HG02870 (cell line): Measurements from ENCODE around the gene EPHB4.
"Not testable (repeated sequence)": the region's sequence is repeated elsewhere in the genome, so short reads cannot be mapped to it uniquely, and the experiment has no call there.

Experiments used
- ATAC-seq: cut with Tn5 transposase; IDR thresholded peaks from one replicate; pipeline ENCODE4 v1.9.1; 2021; ENCODE audit warnings: mild to moderate bottlenecking, moderate library complexity; ENCODE audit not compliant: unreplicated experiment

EPHB4 gene

DNA sequence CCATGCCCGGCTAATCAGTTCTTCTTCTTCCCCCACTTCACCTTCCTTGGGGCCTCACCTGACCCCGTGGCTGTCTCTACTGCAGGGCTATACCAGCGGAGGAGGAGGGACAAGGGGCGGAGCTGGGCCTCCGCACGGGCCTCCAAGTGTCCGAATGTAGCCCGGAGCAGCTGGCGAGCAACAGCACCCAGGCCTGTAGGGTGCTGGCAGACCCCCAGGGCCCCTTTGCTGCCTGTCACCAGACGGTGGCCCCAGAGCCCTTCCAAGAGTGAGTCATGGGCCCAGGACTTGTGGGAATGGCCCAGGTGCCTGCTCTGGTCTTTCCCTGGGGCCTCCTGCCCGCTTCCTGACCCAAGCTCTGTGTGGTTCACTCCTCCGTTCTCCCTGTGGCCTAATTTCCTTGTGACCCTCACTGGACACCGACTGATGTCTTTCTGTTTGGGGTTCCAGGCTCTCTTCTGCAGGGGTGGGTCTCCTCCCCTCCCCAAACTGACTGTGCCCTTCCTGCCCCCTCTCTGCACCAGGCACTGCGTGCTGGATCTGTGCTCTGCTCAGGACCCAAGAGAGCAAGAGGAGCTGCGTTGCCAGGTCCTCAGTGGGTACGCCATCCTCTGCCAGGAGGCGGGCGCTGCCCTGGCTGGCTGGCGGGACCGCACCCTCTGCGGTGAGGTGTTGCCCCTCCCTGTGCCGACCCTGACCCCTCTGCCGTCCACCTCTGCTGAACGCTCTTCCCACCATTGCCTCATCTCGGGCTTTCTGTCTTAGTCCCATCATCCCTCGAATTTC lies 35.2 kb downstream of the EPHB4 start:
- no peak for ATAC-seq

DNA sequence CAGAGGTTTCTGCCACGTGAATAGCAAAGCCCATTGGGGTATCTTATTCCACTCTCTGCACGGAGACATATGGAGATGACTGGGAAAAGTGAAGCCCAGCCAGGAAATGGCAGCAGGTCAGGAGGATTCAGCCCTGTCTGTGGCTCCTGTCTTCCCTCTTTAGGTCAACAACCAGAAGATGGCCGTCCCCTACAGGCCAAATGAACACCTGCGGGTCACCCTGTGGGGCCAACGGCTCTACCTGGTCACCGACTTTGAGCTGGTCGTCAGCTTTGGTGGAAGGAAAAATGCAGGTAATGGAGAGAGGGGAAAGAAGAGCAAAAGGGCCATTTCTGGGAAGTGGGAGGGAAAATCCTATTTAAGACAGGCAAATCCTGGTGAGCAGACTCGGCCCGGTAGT lies 38.3 kb downstream of the EPHB4 start:
- ATAC-seq: no peak

DNA sequence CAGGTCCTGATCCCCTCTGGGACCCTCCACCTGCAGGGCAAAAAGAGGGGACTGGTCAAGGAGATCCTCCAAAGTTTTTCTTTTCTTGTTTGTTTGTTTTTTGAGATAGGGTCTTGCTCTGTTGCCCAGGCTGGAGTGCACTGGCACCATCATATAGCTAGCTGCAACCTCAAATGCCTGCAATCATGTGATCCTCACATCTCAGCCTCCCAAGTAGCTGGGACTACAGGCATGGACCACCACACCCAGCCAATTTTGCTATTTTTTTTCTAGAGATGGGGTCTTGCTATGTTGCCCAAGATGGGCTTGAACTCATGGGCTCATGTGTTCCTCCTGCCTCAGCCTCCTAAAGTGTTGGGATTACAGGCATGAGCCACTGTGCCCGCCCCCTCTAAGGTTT lies 41.0 kb downstream of the EPHB4 start:
- ATAC-seq: no peak

DNA sequence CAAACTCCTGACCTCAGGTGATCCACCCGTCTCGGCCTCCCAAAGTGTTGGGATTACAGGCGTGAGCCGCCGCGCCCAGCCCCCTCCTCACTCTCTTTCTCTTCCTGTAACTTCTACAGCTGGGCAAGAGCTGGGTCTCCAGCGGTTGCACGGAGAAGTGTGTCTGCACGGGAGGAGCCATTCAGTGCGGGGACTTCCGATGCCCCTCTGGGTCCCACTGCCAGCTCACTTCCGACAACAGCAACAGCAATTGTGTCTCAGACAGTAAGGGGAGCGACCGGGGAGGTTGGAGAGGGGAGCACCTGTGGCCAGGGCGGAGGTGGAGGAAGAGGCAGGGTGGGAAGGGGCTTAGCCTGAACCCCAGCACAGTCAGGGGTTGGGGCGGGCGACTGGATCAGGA lies 41.4 kb downstream of the EPHB4 start:
- no peak for ATAC-seq

DNA sequence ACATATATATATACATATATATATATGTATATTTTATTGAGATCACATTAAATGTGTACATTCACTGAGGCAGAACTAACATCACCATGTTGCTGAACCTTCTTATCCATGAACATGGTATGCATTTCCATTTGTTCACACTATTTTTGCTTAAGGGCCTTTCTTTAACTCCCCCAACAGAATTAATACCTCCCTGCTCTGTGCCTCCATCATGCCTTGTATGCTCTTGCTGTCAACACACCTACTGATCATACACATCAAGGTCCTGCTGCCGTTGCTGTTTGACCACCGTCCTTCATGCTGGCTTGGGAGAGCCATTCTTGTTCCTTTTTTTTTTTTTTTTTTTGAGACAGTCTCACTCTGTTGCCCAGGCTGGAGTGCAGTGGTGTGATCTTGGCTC lies 43.5 kb downstream of the EPHB4 start:
- no peak for ATAC-seq

DNA sequence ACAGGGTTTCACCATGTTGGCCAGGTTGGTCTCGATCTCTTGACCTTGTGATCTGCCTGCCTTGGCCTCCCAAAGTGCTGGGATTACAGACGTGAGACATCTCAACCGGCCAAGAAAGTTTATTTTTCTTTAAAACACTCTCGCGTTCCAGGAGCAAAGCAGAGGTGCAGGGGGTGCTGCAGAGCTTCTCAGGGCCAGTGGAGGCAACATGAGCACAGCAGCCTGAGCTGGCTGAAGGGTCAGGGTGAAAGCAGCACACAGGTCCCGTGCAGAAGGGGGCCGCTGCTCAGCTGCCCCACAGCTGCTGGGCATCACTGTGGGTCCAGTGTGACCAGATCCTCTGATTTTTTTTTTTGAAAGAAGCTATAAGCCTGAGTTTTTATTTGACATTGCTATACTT lies 46.1 kb downstream of the EPHB4 start:
- no peak for ATAC-seq

DNA sequence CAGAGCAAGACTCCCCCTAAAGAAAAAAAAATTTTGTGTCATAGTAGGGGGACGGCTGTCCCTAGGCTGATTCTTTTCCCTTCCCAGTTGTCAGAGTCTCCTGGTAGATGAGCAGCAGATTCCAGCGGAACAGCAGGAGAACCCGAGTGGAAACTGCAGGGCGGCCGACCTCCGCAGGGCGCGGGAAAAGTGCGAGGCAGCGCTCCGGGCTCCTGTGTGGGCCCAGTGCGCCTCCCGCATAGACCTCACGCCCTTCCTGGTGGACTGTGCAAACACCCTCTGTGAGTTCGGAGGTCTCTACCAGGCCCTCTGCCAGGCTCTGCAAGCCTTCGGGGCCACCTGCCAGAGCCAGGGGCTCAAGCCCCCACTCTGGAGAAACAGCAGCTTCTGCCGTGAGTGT lies 48.0 kb downstream of the EPHB4 start:
- no peak for ATAC-seq

DNA sequence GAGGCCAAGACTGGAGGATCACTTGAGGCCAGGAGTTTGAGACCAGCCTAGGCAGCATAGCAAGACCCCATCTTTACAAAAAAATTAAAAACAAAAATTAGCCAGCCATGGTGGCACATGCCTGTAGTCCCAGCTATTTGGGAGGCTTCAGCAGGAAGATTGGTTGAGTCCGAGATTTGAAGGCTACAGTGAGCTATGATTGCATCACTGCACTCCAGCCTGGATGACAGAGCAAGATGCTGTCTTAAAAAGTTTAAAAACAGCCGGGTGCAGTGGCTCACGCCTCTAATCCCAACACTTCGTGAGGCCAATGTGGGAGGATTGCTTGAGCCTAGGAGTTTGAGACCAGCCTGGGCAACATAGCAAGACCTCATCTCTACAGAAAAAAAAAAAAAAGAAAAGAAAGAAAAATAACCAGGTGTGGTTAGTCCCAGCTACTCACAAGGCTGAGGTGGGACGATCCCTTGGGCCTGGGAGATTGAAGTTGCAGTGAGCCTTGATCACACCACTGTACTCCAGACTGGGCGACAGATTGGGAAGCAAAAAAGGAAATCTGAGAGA lies 49.2 kb downstream of the EPHB4 start:
- ATAC-seq: no peak

DNA sequence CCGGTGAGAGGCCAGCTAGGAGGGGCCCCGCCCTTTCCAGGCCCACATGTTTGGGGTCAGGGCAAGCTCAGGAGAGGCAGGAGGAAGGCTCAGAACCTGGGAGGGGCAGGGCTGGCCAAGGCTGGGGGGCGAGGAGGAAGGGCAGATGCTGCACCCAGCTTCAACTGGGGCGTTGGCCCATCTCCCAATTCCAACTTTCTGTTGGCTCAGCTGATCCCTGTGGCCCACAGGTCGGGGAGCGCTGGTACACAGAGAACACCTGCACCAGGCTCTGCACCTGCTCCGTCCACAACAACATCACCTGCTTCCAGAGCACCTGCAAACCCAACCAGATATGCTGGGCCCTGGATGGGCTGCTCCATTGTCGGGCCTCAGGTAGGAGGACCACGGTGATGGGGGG lies 53.8 kb downstream of the EPHB4 start:
- no peak for ATAC-seq

DNA sequence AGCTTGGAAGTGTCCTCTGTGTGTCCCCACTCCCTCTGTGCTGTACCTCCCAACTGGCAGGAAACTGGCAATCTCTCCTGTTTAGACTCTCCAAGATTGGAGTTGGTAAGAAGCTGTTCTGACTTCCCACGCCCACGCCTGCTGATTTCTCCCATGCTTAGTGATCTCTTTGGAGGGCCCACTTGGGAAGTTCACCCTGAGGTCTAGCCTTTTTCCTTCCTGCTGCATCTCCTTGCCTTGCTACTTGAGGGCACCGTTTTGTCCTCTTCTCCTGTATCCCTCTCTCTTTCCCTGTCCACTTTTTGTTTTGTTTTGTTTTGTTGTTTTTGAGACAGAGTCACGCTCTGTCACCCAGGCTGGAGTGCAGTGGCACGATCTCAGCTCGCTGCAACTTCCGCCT lies 58.5 kb downstream of the EPHB4 start:
- no peak for ATAC-seq

DNA sequence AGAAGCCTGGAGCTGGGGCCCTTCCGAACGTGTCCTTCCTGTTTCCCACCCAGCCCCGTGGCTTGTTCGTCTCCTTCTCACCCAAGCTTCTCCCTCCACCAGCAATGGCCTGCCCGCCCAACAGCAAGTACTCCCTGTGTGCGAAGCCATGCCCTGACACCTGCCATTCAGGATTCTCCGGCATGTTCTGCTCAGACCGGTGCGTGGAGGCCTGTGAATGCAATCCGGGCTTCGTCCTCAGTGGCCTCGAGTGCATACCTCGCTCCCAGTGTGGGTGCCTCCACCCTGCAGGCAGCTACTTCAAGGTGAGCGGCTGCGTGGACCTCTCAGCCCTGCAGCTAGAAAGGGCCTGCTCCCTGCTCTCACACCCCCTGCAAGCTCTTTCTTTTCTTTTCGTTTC lies 62.1 kb downstream of the EPHB4 start:
- no peak for ATAC-seq

DNA sequence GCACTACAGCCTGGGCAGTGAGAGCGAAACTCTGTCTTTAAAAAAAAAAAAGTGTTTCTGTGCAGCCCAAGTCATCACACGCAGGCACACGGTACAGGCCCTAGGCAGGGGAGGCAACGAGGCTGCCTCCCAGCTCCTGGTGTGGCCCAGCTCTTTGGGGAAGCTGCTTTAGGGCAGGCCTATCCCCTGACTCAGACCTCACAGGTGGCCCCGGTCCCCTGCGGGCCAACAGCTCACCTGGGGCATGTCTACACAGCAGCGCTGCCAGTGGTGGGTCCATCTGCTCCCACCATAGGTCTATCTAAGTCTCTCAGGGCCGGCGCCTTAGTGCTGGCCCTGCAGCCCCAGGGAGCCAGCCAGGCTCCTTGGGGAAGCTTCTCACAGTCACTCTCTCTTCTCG lies 62.5 kb downstream of the EPHB4 start:
- no peak for ATAC-seq

DNA sequence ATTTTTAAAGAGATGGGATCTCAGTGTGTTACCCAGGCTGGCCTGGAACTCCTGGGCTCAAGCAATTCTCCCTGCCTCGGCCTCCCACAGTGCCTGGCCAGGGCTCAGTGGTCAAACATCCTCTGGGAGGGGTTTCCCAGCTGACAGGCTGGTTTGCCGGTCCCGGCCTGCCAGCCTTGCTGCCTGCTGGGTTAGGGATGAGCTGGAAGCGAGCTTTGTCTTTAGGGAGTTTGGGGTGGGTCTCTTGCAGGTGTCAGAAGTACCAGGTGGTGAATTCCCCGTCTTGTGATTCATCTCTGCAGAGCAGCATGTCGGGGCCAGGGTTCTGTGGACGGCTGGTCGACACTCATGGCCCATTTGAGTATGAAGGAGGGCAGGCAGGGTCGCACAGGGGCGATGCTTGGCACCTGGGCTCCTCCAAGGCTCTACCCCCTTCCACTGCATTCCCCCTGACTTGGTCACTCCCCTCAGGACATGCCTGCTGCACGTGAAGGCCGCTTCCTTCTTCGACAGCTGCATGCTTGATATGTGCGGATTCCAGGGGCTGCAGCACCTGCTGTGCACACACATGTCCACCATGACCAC lies 63.7 kb downstream of the EPHB4 start:
- ATAC-seq: no peak

DNA sequence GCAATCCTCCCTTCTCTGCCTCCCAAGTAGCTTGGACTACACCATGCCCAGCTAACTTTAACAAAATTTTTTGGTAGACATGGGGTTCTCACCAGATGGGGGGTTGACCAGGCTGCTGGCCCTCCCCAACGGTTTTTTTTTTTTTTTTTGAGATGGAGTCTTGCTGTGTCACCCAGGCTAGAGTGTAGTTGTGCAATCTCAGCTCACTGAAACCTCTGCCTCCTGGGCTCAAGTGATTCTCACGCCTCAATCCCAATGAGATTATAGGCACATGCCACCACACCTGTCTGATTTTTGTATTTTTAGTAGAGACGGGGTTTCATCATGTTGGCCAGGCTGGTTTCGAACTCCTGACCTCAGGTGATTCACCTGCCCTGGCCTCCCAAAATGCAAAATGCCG lies 64.5 kb downstream of the EPHB4 start:
- not testable (repeated sequence) for ATAC-seq

DNA sequence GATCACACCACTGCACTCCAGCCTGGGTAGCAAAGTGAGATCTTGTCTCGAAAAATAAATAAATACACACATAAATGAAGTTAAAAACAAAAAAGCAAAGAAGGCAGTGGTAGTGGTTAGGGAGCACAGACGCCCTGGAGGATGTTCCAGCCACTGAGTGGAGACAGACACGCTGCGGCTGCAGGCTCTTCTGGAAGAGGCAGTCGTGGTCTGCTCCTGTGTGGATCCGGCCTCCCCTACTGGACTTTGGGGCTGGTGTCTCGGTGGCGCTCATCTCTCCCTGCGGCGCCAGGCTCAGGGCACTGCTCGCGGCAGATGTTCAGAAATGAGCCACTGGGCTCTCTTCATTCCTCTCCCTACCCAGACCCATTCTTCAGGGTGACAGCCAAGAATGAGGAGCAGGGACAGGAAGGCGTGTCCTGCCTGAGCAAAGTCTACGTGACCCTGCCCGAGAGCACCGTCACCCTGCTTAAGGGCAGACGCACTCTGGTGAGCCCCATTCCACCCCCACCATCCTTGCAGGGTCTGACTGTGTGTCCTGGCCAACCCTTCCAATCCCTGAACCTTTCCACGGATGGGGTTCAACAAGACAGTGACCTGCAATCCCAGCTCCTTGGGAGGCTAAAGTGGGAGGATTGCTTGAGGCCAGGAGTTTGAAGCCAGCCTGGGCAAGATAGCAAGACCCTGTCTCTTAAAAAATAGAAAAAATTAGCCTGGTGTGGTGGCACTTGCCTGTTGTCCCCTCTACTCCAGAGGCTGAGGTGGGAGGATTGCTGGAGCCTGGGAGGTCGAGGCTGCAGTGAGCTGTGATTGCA lies 67.8 kb downstream of the EPHB4 start:
- ATAC-seq: no peak

DNA sequence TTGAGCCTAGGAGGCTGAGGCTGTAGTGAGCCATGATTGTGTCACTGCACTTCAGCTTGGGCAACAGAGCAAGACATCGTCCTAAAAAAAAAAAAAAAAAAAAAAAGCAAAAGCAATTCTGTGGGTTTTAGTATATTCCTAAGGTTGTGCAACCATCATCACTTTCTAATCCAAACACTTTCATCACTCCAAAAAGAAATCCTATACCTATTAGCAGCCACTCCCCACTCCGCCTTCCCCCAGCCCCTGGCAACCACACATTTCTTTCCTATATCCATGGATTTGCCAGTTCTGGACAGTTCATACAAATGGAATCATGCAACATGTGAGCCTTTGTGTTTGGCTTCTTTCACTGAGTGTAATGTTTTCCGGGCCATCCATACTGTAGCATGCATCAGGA lies 73.6 kb downstream of the EPHB4 start:
- no peak for ATAC-seq

DNA sequence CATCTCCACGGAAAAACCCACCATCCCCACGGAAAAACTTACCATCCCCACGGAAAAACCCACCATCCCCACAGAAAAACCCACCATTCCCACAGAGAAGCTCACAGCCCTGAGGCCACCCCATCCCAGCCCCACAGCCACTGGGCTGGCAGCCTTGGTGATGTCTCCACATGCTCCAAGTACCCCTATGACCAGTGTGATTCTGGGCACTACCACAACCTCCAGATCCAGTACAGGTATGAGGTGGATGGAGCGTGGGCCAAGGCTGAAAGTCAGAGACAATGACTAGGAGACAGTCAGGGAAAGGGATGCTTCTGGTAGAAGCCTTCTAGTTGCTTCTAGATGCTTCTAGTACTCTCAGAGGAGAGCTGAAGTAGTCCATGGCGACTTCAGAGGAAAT lies 74.3 kb downstream of the EPHB4 start:
- ATAC-seq: no peak
